ENCODE measurements around the gene MYOD1.

The MYOD1 gene

GRCh38 chr11:17703951-17704350 is 15.4 kb upstream of the MYOD1 start:
- DNase-seq, result no peak

- no peak for DNase-seq
Measured at GRCh38 chr11:17707830-17708229, 11.5 kb upstream of the MYOD1 start.

- no peak for DNase-seq
Measured at GRCh38 chr11:17711836-17712235, 7.5 kb upstream of the MYOD1 start.

- no peak for DNase-seq
Measured at GRCh38 chr11:17713851-17714250, 5.5 kb upstream of the MYOD1 start.

GRCh38 chr11:17714356-17714854 is 5.0 kb upstream of the MYOD1 start:
- DNase-seq, result no peak

- no peak for DNase-seq
Measured at GRCh38 chr11:17714870-17715269, 4.5 kb upstream of the MYOD1 start.

- no peak for DNase-seq
Measured at GRCh38 chr11:17716807-17717206, 2.6 kb upstream of the MYOD1 start.

GRCh38 chr11:17718015-17718414 is 1.4 kb upstream of the MYOD1 start:
- DNase-seq, result no peak

GRCh38 chr11:17718510-17718962 is 835 bp upstream of the MYOD1 start:
- no peak for DNase-seq

- no peak for DNase-seq
Measured at GRCh38 chr11:17719938-17720795, 796 bp downstream of the MYOD1 start.

GRCh38 chr11:17720796-17721171 is 1.4 kb downstream of the MYOD1 start:
- no peak for DNase-seq

- DNase-seq, result no peak
Measured at GRCh38 chr11:17721242-17721999, 2.0 kb downstream of the MYOD1 start.

GRCh38 chr11:17722000-17722643 is 2.8 kb downstream of the MYOD1 start:
- DNase-seq, result no peak

GRCh38 chr11:17724020-17724908 is 4.9 kb downstream of the MYOD1 start:
- DNase-seq, result no peak

GRCh38 chr11:17725174-17725573 is 5.8 kb downstream of the MYOD1 start:
- no peak for DNase-seq

GRCh38 chr11:17730137-17730536 is 10.8 kb downstream of the MYOD1 start:
- no peak for DNase-seq

- peak; percentile 16 for DNase-seq
Measured at GRCh38 chr11:17730608-17731462, 11.5 kb downstream of the MYOD1 start.

GRCh38 chr11:17733261-17733660 is 13.9 kb downstream of the MYOD1 start:
- no peak for DNase-seq

GRCh38 chr11:17734418-17734911 is 15.1 kb downstream of the MYOD1 start, which contains the start of gene KCNC1:
Gene KCNC1 (plus strand): TSS chr11:17734781. CDS start chr11:17736003, 1,222 bp downstream.
- DNase-seq, result no peak

- DNase-seq, result no peak
Measured at GRCh38 chr11:17734986-17735817, 15.8 kb downstream of the MYOD1 start.

All from activated CD4-positive, alpha-beta T cell treated with anti-CD3 and anti-CD28 coated beads for 1 hour (primary cell).